Activated T-cell treated with anti-CD3 and anti-CD28 coated beads, Interleukin-2, amount 50 U/mL, for 4 hours (primary cell): ENCODE data around the gene SEMA4A. TPM values are rescaled to one million over a fixed set of nuclear protein-coding genes. Genes with fewer than 3 reads are reported as not detected.
"Not testable (repeated sequence)": the region's sequence is repeated elsewhere in the genome, so short reads cannot be mapped to it uniquely, and the experiment has no call there.

Experiments
- ATAC-seq, 2 donors: fragments of 200-7000 bp; cut with Tn5 transposase; one replicate each; pipeline ENCODE4 v1.10.0; 2021
- DNase-seq: peaks from one replicate; pipeline ENCODE4 v3.0.0-alpha.2; 2020
- H3K27me3 Mint-ChIP-seq: one replicate; pipeline ENCODE4 v1.8.0; 2021; ENCODE audit warnings: low read depth, mixed read lengths
- H3K36me3 Mint-ChIP-seq: one replicate; pipeline ENCODE4 v1.8.0; 2022; ENCODE audit warnings: mixed read lengths; ENCODE audit not compliant: insufficient read depth
- H3K4me1 Mint-ChIP-seq: one replicate; pipeline ENCODE4 v1.8.0; 2021; ENCODE audit warnings: low read depth, mixed read lengths
- H3K4me3 Mint-ChIP-seq: one replicate; pipeline ENCODE4 v1.8.0; 2021; ENCODE audit warnings: mild to moderate bottlenecking, moderate library complexity, mixed read lengths
- H3K9me3 Mint-ChIP-seq: one replicate; pipeline ENCODE4 v1.8.0; 2021; ENCODE audit warnings: mixed read lengths
- total RNA-seq, 3 donors: library from RNA; stranded (reverse); gene quantifications; one replicate each; pipeline ENCODE4 v1.2.1, GENCODE V29; 2021

The SEMA4A gene
- total RNA-seq, 3 donors from 2014 or later = 31.7 to 51.5 (median 37.1) TPM

GRCh38 chr1:156124557-156125483 is 28.6 kb upstream of the SEMA4A start:
- Mint-ChIP-seq H3K9me3 (no peaks in the 10 kb centered on the region), H3K36me3 (peaks cover 11% of the 10 kb centered on the region), H3K27me3 (no peaks in the 10 kb centered on the region), H3K4me3 (peak overlapping the region; percentile 1), H3K4me1 (peaks cover 79% of the 10 kb centered on the region)
- DNase-seq = no peak
- peak in 1 of 2 donors; percentile 5 for ATAC-seq

GRCh38 chr1:156125544-156125943 is 27.8 kb upstream of the SEMA4A start:
- H3K27me3 Mint-ChIP-seq, H3K36me3 Mint-ChIP-seq, H3K9me3 Mint-ChIP-seq, ATAC-seq, H3K4me3 Mint-ChIP-seq, DNase-seq: not testable (repeated sequence)
- H3K4me1 Mint-ChIP-seq = peaks cover 79% of the 10 kb centered on the region

- Mint-ChIP-seq H3K4me3 (peak overlapping the region; percentile 43), H3K9me3 (no peaks in the 10 kb centered on the region), H3K36me3 (peaks cover 2% of the 10 kb centered on the region), H3K27me3 (no peaks in the 10 kb centered on the region), H3K4me1 (peaks cover 77% of the 10 kb centered on the region)
- DNase-seq = no peak
- ATAC-seq = peak; percentile 6 to 8
Measured at GRCh38 chr1:156126043-156126629, 27.2 kb upstream of the SEMA4A start.

- Mint-ChIP-seq H3K36me3 (peaks cover 2% of the 10 kb centered on the region), H3K27me3 (no peaks in the 10 kb centered on the region), H3K4me1 (peaks cover 77% of the 10 kb centered on the region), H3K9me3 (no peaks in the 10 kb centered on the region), H3K4me3 (peak overlapping the region; percentile 43)
- ATAC-seq (peak; percentile 89 to 90), DNase-seq (peak; percentile 72)
Measured at GRCh38 chr1:156126630-156127534, 26.5 kb upstream of the SEMA4A start.

- Mint-ChIP-seq H3K27me3 (no peaks in the 10 kb centered on the region), H3K4me1 (peaks cover 67% of the 10 kb centered on the region), H3K4me3 (no peak overlapping the region), H3K9me3 (no peaks in the 10 kb centered on the region), H3K36me3 (no peaks in the 10 kb centered on the region)
- ATAC-seq (no peak), DNase-seq (no peak)
Measured at GRCh38 chr1:156128308-156128653, 25.1 kb upstream of the SEMA4A start.

- Mint-ChIP-seq H3K9me3 (no peaks in the 10 kb centered on the region), H3K27me3 (no peaks in the 10 kb centered on the region), H3K4me3 (no peak overlapping the region), H3K36me3 (peaks cover 4% of the 10 kb centered on the region), H3K4me1 (peaks cover 61% of the 10 kb centered on the region)
- ATAC-seq (no peak), DNase-seq (no peak)
Measured at GRCh38 chr1:156128654-156129597, 24.5 kb upstream of the SEMA4A start.

- ATAC-seq = peak; percentile 21 to 26
- peaks cover 12% of the 10 kb centered on the region for H3K36me3 Mint-ChIP-seq
- no peaks in the 10 kb centered on the region for H3K9me3 Mint-ChIP-seq
- peak; percentile 79 for DNase-seq
- no peaks in the 10 kb centered on the region for H3K27me3 Mint-ChIP-seq
- H3K4me3 Mint-ChIP-seq = no peak overlapping the region
- H3K4me1 Mint-ChIP-seq = peaks cover 50% of the 10 kb centered on the region
Measured at GRCh38 chr1:156129687-156130577, 23.5 kb upstream of the SEMA4A start.

GRCh38 chr1:156130578-156130942 is 22.8 kb upstream of the SEMA4A start:
- Mint-ChIP-seq H3K36me3 (peaks cover 13% of the 10 kb centered on the region), H3K4me3 (no peak overlapping the region), H3K9me3 (no peaks in the 10 kb centered on the region), H3K4me1 (peaks cover 44% of the 10 kb centered on the region), H3K27me3 (no peaks in the 10 kb centered on the region)
- DNase-seq (no peak), ATAC-seq (no peak)

- H3K4me1 Mint-ChIP-seq = peaks cover 7% of the 10 kb centered on the region
- H3K36me3 Mint-ChIP-seq = peaks cover 28% of the 10 kb centered on the region
- H3K27me3 Mint-ChIP-seq = no peaks in the 10 kb centered on the region
- ATAC-seq (no peak), DNase-seq (no peak)
- no peak overlapping the region for H3K4me3 Mint-ChIP-seq
- no peaks in the 10 kb centered on the region for H3K9me3 Mint-ChIP-seq
Measured at GRCh38 chr1:156134716-156135435, 18.5 kb upstream of the SEMA4A start.

- Mint-ChIP-seq H3K4me1 (no peaks in the 10 kb centered on the region), H3K9me3 (no peaks in the 10 kb centered on the region)
Measured at GRCh38 chr1:156135930-156136871, 17.2 kb upstream of the SEMA4A start.

GRCh38 chr1:156136970-156137483 is 16.4 kb upstream of the SEMA4A start:
- H3K4me3 Mint-ChIP-seq = no peak overlapping the region
- no peak for ATAC-seq
- H3K9me3 Mint-ChIP-seq = no peaks in the 10 kb centered on the region
- no peak for DNase-seq
- H3K27me3 Mint-ChIP-seq = no peaks in the 10 kb centered on the region
- peaks cover 30% of the 10 kb centered on the region for H3K36me3 Mint-ChIP-seq
- H3K4me1 Mint-ChIP-seq = no peaks in the 10 kb centered on the region

More at GRCh38 chr1:156135930-156136871, 17.2 kb upstream of the SEMA4A start:
- DNase-seq (no peak), ATAC-seq (no peak)
- Mint-ChIP-seq H3K27me3 (no peaks in the 10 kb centered on the region), H3K36me3 (peaks cover 30% of the 10 kb centered on the region), H3K4me3 (no peak overlapping the region)
